Measurements from ENCODE around the gene LNX2.

The LNX2 gene

DNA sequence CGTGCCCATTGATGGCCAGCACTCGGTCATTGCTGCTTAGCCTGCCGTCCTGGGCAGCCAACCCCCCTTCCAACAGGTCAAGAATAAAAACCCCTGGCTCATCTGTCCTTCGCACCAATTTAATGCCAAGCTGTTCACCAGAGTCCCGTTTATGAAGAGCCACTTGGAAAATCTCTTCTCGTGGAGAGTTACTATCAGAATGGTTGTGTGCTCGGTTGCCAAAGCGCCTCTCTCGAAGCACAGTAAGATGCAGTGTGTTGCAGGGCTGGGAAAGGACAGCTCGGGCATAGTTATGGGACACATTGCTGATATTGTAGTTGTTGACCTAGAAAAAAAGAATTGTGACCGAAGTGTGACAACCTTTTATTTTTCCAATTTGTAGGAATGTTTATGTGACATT lies 57.9 kb downstream of the LNX2 start:
- H3K27ac ChIP-seq = no peak overlapping the region
- TF ChIP-seq, protein P1, sequence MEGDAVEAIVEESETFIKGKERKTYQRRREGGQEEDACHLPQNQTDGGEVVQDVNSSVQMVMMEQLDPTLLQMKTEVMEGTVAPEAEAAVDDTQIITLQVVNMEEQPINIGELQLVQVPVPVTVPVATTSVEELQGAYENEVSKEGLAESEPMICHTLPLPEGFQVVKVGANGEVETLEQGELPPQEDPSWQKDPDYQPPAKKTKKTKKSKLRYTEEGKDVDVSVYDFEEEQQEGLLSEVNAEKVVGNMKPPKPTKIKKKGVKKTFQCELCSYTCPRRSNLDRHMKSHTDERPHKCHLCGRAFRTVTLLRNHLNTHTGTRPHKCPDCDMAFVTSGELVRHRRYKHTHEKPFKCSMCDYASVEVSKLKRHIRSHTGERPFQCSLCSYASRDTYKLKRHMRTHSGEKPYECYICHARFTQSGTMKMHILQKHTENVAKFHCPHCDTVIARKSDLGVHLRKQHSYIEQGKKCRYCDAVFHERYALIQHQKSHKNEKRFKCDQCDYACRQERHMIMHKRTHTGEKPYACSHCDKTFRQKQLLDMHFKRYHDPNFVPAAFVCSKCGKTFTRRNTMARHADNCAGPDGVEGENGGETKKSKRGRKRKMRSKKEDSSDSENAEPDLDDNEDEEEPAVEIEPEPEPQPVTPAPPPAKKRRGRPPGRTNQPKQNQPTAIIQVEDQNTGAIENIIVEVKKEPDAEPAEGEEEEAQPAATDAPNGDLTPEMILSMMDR (conservative IDR thresholded peaks at IDR 0.05) = no peak

DNA sequence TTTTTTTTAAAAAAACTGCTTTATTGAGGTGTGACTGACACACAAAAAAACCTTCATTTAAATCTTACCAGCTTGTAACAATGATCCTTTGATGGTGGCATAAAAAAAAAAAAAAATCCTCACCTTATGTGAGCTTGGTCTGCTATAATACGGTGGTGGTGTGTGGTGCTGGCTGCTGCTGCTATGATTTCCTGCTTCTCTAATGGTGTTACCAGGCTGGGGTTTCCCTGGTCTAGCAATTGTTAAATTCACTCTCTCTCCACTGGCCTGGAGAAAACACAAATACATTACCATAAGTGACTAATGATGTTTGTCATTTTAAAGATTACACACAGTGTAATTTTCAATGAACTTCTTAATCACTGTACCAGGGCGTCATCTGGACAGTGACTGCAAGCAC lies 60.6 kb downstream of the LNX2 start:
- no peak overlapping the region for H3K27ac ChIP-seq
- TF ChIP-seq, protein P1 (conservative IDR thresholded peaks at IDR 0.05) = no peak

DNA sequence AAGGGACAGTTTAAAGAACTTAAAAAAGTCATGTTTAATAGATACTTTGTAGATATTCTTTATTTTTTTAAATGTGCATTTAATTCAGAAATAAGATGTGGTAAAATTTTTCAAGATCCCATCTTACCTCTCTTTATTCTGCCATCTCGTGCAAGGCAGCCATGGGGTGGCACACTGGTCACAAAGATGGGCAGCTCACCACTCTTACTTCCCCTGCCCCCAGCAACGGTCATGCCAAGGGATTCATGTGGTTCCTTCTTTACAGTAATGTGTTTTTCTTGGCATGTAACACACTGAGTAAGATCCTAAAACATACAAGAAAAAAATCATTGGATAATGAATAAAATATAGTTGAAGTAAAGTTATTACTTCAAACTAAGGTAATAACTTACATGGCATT lies 64.2 kb downstream of the LNX2 start:
- TF ChIP-seq, protein P1 (conservative IDR thresholded peaks at IDR 0.05) = no peak; the same call in 1 of the 2 replicates
- no peak overlapping the region for H3K27ac ChIP-seq

DNA sequence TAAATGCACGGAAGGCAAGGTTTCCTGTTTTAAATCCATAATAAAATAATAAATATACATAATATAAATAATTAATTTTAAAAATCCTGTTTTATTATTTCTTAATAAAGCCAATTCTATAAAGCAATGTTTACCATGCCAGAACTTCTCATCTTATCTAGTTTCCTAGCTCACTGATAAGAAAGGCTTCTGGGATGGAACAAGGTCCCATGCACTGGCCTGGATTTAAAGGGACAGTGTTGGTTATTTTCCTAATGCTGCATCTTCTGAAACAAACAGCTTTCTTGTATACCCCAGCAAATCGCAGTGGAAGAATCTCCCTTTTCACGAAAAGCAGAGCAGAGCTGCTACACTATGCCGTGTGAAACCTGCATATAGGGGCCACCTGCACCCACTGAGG lies 68.8 kb downstream of the LNX2 start:
- TF ChIP-seq, protein P1 (conservative IDR thresholded peaks at IDR 0.05) = no peak
- peak overlapping the region; percentile 85 for H3K27ac ChIP-seq

DNA sequence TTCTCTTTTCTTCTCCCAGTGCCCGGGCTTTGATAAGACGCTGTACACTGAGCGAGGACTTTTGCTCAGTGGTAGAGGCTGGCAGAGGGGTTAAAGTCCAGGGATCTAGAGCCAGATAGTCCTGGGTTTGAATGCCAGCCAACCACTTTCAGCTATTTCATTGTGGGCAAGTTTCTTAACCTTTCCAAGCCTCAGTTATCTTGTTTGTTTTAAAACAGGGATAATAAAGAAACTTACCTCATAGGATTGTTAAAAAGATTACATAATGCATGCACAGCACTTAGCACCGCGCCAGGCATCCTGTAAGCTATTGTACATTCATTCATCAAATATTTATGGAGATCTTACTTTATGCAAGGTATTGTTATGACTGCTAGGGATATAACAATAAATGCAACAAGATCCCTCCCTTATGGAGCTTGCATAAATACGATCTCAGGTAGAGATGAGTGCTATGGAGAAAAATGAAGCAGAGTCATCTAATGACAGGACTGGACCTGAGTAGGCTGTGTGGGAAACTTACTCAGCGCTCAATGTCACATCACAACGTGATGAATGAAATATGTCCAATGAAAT lies 70.8 kb downstream of the LNX2 start:
- peak overlapping the region; percentile 85 for H3K27ac ChIP-seq
- TF ChIP-seq, protein P1 (conservative IDR thresholded peaks at IDR 0.05) = no peak

DNA sequence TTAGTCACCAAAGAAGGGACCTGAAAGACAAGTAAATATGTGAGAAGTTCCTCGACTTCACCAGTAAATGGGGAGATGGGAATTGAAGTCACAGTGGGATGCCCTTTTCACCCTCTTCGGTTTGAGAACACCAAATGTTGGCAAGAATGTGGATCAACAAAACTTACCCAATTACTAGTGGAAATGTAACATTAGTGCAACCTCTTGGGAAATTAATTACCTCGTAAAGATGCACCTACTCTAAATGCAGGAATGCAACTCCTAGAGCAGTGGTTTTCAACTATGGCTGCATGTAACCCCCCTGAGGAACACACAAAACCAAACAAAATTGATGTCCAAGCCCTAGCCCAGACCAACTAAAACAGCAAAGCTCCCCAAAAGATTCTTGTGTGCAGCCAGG lies 78.1 kb downstream of the LNX2 start:
- TF ChIP-seq, protein P1 (conservative IDR thresholded peaks at IDR 0.05) = no peak
- H3K27ac ChIP-seq = no peak overlapping the region

DNA sequence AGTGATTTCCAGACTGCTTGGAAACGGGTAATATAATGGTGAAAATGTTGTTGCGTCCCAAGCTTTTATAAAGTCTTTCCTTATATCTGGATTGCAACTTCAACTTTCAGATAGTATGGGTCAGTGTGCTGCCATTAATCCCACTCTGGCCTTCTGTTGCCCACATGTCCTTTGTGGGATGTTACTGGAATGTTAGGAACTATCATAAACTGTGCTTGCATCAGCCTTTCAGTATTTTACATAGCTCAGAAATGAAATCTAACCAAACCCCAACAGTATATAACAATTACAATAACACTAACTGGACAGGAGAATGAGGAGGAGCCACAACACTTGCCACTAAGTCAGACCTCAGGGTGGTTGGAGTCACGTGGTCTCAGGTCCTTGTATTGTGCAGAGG lies 78.9 kb downstream of the LNX2 start:
- TF ChIP-seq, protein P1 (conservative IDR thresholded peaks at IDR 0.05) = no peak
- no peak overlapping the region for H3K27ac ChIP-seq
